HG03064 (cell line): ENCODE data around the gene SFMBT2.

Source experiments
- ATAC-seq: cut with Tn5 transposase; IDR thresholded peaks from one replicate; pipeline ENCODE4 v1.9.1; 2021; ENCODE audit warnings: low read depth; ENCODE audit not compliant: unreplicated experiment

Gene SFMBT2

GRCh38 chr10:7277432-7277831 lies 133.4 kb downstream of the SFMBT2 start:
- no peak for ATAC-seq

GRCh38 chr10:7275761-7276440 lies 134.9 kb downstream of the SFMBT2 start:
- no peak for ATAC-seq

GRCh38 chr10:7274293-7274692 lies 136.5 kb downstream of the SFMBT2 start:
- ATAC-seq: no peak

GRCh38 chr10:7272008-7272407 lies 138.8 kb downstream of the SFMBT2 start:
- no peak for ATAC-seq

- no peak for ATAC-seq
Observed at GRCh38 chr10:7269988-7270387, 140.8 kb downstream of the SFMBT2 start.

- ATAC-seq: no peak
Observed at GRCh38 chr10:7267142-7267541, 143.7 kb downstream of the SFMBT2 start.

- no peak for ATAC-seq
Observed at GRCh38 chr10:7265396-7266123, 145.3 kb downstream of the SFMBT2 start.

GRCh38 chr10:7264313-7264756 lies 146.5 kb downstream of the SFMBT2 start:
- no peak for ATAC-seq

- no peak for ATAC-seq
Observed at GRCh38 chr10:7263616-7264015, 147.2 kb downstream of the SFMBT2 start.

- no peak for ATAC-seq
Observed at GRCh38 chr10:7261351-7261750, 149.5 kb downstream of the SFMBT2 start.

GRCh38 chr10:7260912-7261311 lies 149.9 kb downstream of the SFMBT2 start:
- no peak for ATAC-seq

GRCh38 chr10:7260412-7260900 lies 150.4 kb downstream of the SFMBT2 start:
- no peak for ATAC-seq

- peak; percentile 53 for ATAC-seq
Observed at GRCh38 chr10:7258948-7259523, 151.8 kb downstream of the SFMBT2 start.

- ATAC-seq: no peak
Observed at GRCh38 chr10:7255517-7255916, 155.3 kb downstream of the SFMBT2 start.

- no peak for ATAC-seq
Observed at GRCh38 chr10:7251696-7252465, 159.0 kb downstream of the SFMBT2 start.

- ATAC-seq: no peak
Observed at GRCh38 chr10:7250236-7250635, 160.6 kb downstream of the SFMBT2 start.

- ATAC-seq: no peak
Observed at GRCh38 chr10:7248585-7249164, 162.2 kb downstream of the SFMBT2 start.

- ATAC-seq: no peak
Observed at GRCh38 chr10:7248148-7248547, 162.7 kb downstream of the SFMBT2 start.

GRCh38 chr10:7245505-7245904 lies 165.3 kb downstream of the SFMBT2 start:
- no peak for ATAC-seq

GRCh38 chr10:7243873-7244272 lies 167.0 kb downstream of the SFMBT2 start:
- no peak for ATAC-seq
